Skeletal muscle satellite cell (primary cell): ENCODE data around the gene TEX19.

Experiments
- H3K27me3 ChIP-seq: 2 replicates; pipeline ENCODE4 v1.7.0; 2013; ENCODE audit warnings: low read length; ENCODE audit not compliant: control insufficient read depth, insufficient read depth
- H3K36me3 ChIP-seq: 2 replicates; pipeline ENCODE4 v1.7.0; 2013; ENCODE audit warnings: mild to moderate bottlenecking, control low read depth, low read length; ENCODE audit not compliant: insufficient read depth
- H3K4me1 ChIP-seq: 2 replicates; pipeline ENCODE4 v1.7.0; 2013; ENCODE audit warnings: low read length; ENCODE audit not compliant: control insufficient read depth, insufficient read depth
- H3K4me2 ChIP-seq: 2 replicates; pipeline ENCODE4 v1.7.0; 2013; ENCODE audit warnings: mild to moderate bottlenecking, low read length
- H3K4me3 ChIP-seq: 2 replicates; pipeline ENCODE4 v1.7.0; 2013; ENCODE audit warnings: low read length
- H3K9ac ChIP-seq: 2 replicates; pipeline ENCODE4 v1.7.0; 2013; ENCODE audit warnings: mild to moderate bottlenecking, low read depth, low read length, moderate library complexity
- H3K9me3 ChIP-seq: replicated peaks from 2 replicates; pipeline ENCODE4 v1.7.0; 2013; ENCODE audit warnings: mild to moderate bottlenecking, control low read depth, low read length

Gene TEX19

DNA sequence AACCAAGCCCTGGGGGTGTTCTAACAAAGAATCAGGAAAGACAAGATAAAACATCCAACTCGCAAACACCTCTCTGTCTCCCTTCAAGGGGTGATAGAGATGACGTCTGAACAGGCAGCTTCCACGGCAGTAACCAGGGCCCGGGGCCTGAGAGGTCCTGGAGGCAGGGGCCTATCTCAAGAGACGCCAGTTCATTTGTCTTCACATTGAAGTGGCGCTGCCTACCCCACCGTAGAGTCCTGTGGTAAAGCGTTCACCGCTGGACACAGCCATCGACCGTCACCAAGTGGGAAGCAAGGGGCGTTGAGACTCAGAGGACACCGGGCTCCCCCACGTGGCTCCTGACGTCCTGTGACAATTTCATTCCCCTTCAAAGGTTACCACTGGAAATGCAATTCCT, 33.9 kb downstream of the TEX19 start:
- Histone ChIP-seq H3K9me3 (no peaks in the 10 kb centered on the region), H3K36me3 (peaks cover 6% of the 10 kb centered on the region), H3K4me1 (peaks cover 22% of the 10 kb centered on the region), H3K27me3 (peaks cover 4% of the 10 kb centered on the region), H3K4me3 (no peak overlapping the region), H3K4me2 (no peak overlapping the region), H3K9ac (no peak overlapping the region)

DNA sequence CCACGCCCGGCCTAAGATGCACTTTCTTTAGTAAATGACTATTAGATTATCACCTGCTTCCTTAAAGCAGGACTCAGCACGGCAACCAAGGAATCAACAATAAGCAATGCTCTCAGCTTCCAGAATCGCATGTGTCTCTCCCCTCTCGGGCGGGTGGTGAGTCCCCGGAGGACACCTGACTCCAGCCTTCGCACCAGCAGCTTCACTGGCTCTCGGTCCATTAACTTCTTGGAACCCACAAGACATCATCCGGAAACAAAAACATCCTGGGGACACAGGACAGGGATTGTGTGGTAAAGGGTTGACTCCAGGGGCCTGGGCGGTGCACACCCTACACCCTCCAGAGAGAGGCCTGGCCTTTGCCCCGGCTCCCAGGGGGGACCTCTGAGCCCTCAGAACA, 35.2 kb downstream of the TEX19 start:
- H3K4me3 ChIP-seq = no peak overlapping the region
- H3K9ac ChIP-seq = no peak overlapping the region
- no peaks in the 10 kb centered on the region for H3K9me3 ChIP-seq
- H3K4me2 ChIP-seq = no peak overlapping the region
- H3K36me3 ChIP-seq = peaks cover 6% of the 10 kb centered on the region
- peaks cover 28% of the 10 kb centered on the region for H3K4me1 ChIP-seq
- H3K27me3 ChIP-seq = no peaks in the 10 kb centered on the region

DNA sequence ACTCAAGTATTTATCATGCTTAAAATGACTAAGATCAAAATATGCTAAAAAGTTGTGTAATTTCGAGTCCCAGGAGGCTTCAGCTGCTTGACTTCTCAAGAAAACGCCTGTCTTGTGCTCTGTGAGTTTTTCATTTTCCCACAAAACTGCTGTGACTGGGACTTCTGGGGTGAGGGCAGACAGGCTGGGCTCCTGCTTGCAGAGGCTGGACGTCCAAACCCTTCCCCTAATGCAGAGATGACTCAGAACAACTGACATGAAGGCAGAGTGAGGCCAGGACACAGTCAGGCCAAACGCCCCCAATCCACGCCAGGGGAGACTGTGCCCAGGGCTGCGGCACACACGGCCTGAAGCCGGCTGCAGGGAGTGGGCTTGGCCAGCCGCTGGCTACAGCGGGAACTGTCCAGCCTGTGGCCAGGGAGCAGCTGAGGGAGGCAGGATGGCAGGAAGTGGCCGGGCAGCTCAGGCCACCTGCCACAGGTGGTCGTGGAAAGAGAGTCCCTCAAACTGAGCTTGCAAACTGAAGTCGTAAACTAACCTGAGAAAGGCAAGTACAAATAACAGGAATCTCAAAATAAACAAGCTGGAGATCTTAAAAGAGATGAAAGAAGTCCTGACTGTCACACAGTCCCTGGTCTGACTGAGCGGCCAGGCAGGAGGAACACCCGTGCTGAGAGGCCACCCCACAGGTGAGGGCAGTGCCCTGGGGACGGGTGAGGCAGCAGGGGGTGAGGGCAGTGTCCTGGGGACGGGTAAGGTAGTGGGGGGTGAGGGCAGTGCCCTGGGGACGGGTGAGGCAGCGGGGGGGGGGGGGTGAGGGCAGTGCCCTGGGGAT, 37.8 kb downstream of the TEX19 start:
- H3K9ac ChIP-seq = peak overlapping the region; percentile 52
- peak overlapping the region; percentile 67 for H3K4me2 ChIP-seq
- H3K9me3 ChIP-seq = no peaks in the 10 kb centered on the region
- H3K4me3 ChIP-seq = peak overlapping the region; percentile 5
- H3K36me3 ChIP-seq = peaks cover 6% of the 10 kb centered on the region
- peaks cover 45% of the 10 kb centered on the region for H3K4me1 ChIP-seq
- H3K27me3 ChIP-seq = no peaks in the 10 kb centered on the region

DNA sequence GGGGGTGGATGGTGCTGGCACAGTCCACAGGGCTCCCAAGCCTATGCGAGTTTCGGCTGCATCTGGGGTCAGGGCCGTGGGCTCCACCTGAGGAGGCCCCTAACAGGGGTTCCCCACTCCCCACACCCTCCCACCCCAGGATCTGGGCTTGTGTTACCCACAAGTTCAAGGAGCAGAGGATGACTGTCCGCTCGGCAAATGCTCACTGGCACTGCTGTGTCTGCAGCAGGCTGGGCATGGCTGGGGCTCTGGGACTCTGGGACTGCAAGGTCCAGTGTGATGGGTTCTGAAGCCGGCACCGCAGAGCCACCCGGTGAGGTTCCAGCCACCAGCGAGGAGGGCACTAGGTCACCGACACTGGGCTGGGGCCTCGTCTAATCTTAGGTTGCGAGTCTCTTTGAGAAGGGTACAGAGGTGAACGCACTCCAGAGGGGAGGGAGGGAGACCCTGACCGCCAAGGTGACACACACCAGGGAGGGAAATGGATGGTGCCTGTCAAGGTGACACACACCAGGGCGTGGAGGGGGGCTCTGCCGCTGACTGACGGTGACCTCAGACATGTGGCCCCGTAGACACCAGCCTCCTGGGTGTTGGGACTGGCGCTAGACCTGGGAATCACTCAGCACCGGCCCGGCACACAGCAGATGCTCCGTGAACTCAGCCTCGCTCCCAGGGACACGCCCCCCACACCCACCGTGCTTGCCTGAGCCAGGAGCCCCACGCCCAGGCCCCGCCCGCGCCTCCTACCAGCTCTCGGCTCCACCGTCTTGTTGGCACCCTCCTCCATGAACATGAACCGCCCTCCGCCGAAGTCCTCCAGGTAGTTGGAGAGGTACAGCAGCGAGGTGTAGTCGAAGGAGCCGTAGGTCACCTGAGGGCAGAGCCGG, 38.6 kb downstream of the TEX19 start:
- Histone ChIP-seq H3K4me3 (no peak overlapping the region), H3K9me3 (no peaks in the 10 kb centered on the region), H3K27me3 (no peaks in the 10 kb centered on the region), H3K36me3 (peaks cover 6% of the 10 kb centered on the region), H3K4me1 (peaks cover 45% of the 10 kb centered on the region), H3K4me2 (peak overlapping the region; percentile 6), H3K9ac (no peak overlapping the region)

DNA sequence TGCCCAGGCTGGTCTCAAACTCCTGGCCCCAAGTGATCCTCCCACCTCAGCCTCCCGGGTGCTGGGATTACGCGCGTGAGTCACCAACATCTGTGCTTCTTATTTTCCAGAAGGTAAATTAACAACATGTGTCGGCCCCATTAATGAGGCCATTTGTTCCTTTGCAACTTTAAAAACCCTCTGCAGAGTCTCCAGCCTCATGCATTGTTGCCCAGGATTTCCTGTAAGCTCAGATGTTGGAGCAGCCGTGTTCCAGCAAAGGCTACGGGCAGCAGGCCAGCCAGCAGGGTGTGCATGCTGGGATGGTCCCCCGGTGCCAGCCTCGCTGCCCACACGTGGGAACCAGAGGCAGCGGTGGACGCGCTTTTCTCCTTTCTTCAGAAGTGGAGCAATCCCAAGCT, 40.0 kb downstream of the TEX19 start:
- Histone ChIP-seq H3K9me3 (no peaks in the 10 kb centered on the region), H3K27me3 (no peaks in the 10 kb centered on the region), H3K4me2 (peak overlapping the region; percentile 59), H3K4me1 (peaks cover 45% of the 10 kb centered on the region), H3K4me3 (no peak overlapping the region), H3K9ac (no peak overlapping the region), H3K36me3 (no peaks in the 10 kb centered on the region)

DNA sequence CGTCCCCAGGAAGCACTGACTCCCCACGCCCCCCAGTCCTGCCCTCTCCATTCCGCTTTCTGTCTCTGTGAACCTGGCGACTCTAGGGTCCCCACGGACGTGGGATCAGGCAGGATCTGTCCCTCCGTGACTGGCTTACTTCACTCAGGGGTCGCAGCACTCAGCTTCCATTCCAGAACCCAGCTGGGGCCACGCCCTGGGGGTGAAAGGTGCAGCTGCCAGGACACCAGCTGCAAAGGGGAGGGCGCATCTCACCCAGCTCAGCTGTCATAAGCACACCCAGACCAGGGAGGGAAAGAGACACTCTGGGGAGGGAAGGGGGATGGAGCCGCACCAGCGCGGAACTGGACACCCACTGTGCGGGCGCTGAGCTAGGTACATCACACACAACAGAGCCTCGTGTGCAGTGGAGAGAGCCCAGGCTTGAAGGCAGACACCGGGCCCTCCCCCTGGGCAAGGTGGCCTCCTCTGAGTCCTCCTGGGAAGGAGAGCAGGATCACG, 40.6 kb downstream of the TEX19 start:
- Histone ChIP-seq H3K27me3 (no peaks in the 10 kb centered on the region), H3K4me3 (no peak overlapping the region), H3K4me1 (peaks cover 45% of the 10 kb centered on the region), H3K9me3 (no peaks in the 10 kb centered on the region), H3K9ac (peak overlapping the region; percentile 35), H3K36me3 (peaks cover 3% of the 10 kb centered on the region), H3K4me2 (peak overlapping the region; percentile 59)

DNA sequence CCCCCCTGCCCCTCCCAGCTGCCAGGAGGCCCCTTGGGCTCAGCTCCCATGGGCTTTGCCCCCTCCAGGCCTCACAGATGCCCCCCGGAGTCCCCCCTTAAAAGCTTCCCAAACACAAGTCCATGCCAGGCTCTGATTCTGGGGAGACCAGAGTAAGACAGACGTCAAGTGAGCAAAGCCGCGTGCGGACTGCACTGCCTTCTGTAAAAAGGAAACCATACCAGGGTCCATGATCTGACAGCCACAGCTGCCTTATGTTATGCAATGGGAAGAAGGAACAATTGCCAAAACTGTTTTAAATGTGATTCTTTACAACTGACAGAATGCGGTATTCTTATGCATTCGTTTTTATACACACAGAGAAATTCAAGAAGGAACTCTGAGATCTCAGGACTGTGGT, 41.2 kb downstream of the TEX19 start:
- H3K9ac ChIP-seq = no peak overlapping the region

DNA sequence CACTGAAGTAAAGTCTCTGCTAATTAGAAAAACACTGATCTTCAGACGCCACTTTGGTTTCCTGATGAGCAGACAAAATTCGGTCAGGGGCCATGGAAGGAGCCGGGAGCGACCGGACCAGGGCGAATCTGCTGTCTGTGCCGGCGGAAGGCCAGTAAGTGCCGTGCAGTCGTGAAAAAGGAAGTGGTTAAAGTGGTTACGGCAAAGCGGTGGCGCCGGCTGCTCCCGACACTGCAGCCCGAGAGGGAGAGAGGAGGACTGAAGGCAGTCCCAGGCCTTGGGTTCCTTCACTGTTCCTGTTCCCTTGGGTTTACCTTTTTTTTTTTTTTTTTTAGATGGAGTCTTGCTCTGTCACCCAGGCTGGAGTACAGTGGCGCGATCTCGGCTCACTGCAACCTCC, 41.8 kb downstream of the TEX19 start:
- H3K4me3 ChIP-seq = no peak overlapping the region
- H3K4me1 ChIP-seq = peaks cover 45% of the 10 kb centered on the region
- H3K9me3 ChIP-seq = no peaks in the 10 kb centered on the region
- H3K4me2 ChIP-seq = peak overlapping the region; percentile 59
- peak overlapping the region; percentile 59 for H3K9ac ChIP-seq
- peaks cover 3% of the 10 kb centered on the region for H3K36me3 ChIP-seq
- H3K27me3 ChIP-seq = no peaks in the 10 kb centered on the region

More for the DNA sequence above, 41.2 kb downstream of the TEX19 start:
- no peaks in the 10 kb centered on the region for H3K9me3 ChIP-seq
- peaks cover 45% of the 10 kb centered on the region for H3K4me1 ChIP-seq
- no peak overlapping the region for H3K4me3 ChIP-seq
- H3K27me3 ChIP-seq = no peaks in the 10 kb centered on the region
- peak overlapping the region; percentile 59 for H3K4me2 ChIP-seq
- peaks cover 3% of the 10 kb centered on the region for H3K36me3 ChIP-seq

DNA sequence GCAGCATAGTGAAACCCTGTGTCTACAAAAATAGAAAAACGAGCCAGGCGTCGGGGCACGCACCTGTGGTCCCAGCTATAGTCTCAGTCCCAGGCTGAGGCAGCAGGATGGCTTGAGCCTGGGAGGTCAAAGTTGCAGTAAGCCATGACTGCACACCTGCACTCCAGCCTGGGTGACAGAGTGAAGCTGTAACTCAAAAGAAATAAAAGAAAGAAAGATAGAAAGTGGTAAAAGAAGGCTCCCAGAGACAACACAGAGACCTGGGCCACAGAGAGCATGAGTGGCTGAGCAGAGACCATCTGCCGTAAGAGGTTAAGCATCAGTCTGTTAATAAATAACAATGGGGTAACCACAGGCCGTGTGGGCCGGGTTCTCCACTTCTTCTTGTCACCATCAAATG, 43.8 kb downstream of the TEX19 start:
- Histone ChIP-seq H3K9ac (no peak overlapping the region), H3K27me3 (no peaks in the 10 kb centered on the region), H3K4me3 (no peak overlapping the region), H3K9me3 (no peaks in the 10 kb centered on the region), H3K4me1 (peaks cover 41% of the 10 kb centered on the region), H3K36me3 (peaks cover 5% of the 10 kb centered on the region), H3K4me2 (no peak overlapping the region)

DNA sequence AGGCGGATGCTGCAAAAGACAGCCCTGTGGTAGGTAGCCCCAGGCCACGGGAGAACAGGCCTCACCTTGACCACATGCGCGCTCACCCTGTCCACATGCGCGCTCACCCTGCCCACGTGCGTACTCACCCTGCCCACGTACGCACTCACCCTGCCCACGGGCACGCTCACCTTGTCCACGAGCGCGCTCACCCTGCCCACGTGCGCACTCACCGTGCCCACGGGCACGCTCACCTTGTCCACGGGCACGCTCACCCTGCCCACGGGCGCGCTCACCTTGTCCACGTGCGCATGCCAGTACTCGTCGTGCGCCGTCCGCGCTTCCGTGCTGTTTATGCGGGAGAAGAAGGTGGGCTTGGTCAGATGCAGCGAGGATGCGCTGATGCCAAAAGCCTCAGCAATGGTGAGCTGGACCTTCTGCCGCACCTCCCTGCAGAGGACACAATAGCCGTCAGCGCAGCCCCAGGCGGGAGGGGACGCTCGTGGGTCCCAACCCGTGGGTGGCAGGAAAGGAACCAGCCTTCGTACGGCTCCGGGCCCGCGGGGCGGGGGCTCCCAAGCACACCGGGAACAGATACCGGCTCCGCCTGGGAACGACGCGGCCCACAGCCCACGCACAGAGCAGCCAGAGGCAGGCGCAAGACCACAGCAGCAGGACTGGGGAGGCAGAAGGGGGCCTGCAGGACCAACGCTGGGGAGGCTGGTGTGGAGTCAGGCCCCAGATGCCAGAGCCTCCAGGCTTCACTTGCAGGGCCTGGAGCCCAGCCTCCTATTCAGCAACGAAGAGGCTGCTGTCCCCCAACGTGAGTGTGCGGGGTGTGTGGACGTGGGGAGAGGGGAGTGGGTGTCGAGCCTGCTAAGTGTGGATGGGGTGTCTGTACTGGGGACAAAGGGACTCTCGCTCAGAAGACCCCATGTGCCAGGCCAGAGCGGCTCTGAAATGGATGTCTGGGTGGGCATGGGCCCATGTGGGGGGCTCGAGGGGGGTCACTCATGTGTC, 44.9 kb downstream of the TEX19 start:
- Histone ChIP-seq H3K4me1 (peaks cover 45% of the 10 kb centered on the region), H3K9ac (no peak overlapping the region)

More for the DNA sequence above, 44.9 kb downstream of the TEX19 start:
- Histone ChIP-seq H3K9me3 (no peaks in the 10 kb centered on the region), H3K4me2 (no peak overlapping the region), H3K4me3 (no peak overlapping the region), H3K36me3 (peaks cover 5% of the 10 kb centered on the region), H3K27me3 (no peaks in the 10 kb centered on the region)
